Measurements from ENCODE around the gene ATP11B.
"Not testable (repeated sequence)": the region's sequence is repeated elsewhere in the genome, so short reads cannot be mapped to it uniquely, and the experiment has no call there.

Gene ATP11B

DNA sequence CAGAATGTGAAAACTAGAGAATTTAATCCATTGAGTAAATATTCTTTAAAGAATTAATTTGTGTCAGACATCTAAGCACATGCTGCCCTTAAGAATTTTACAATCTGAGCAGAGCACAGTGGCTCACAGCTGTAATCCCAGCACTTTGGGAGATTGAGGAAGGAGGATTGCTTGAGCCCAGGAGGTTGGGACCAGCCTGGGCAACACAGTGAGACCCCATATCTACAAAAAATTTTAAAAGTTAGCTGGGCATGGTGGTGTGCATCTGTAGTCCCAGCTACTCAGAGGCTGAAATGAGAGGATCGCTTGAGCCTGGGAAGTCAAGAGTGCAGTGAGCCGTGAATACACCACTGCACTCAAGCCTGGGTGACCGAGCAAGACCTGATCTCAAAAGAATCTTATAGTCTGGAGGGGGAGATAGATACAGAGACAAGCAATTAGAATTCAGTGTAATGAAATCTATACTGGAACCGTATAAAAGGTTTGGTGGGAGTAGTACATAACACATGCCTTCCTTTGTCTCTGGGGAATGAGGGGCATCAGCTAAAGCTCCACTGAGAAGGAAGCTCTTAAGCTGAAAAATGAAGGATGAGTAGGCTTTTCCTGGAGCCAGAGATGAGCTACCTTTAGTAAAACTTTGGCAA is 21.2 kb downstream of the ATP11B start:
- TF ChIP-seq, protein P1, sequence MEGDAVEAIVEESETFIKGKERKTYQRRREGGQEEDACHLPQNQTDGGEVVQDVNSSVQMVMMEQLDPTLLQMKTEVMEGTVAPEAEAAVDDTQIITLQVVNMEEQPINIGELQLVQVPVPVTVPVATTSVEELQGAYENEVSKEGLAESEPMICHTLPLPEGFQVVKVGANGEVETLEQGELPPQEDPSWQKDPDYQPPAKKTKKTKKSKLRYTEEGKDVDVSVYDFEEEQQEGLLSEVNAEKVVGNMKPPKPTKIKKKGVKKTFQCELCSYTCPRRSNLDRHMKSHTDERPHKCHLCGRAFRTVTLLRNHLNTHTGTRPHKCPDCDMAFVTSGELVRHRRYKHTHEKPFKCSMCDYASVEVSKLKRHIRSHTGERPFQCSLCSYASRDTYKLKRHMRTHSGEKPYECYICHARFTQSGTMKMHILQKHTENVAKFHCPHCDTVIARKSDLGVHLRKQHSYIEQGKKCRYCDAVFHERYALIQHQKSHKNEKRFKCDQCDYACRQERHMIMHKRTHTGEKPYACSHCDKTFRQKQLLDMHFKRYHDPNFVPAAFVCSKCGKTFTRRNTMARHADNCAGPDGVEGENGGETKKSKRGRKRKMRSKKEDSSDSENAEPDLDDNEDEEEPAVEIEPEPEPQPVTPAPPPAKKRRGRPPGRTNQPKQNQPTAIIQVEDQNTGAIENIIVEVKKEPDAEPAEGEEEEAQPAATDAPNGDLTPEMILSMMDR (IDR thresholded peaks at IDR 0.05; ENCODE audit: extremely low read depth, missing control alignments), result no peak
- DNase-seq (ENCODE audit: low spot score), result no peak

DNA sequence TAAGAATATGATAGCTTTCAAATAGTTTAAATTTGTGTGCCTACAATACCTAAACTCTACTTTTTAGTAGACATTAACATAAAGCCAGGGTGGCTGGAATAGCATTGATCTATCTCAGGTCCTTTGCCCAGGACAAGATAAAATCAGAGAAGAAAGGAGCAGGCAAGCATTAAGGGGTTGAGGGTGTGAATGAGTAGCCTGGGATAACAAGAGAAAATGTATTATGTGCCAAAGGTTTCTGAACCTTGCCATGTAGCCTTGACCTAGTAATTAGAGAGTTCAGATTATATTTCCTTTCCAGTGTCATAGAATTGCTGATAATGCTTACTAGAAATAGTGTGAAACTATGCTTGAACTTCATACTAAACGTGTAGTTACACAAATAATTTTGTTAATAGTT is 22.9 kb downstream of the ATP11B start:
- no peak for DNase-seq (ENCODE audit: low spot score)
- TF ChIP-seq, protein P1 (IDR thresholded peaks at IDR 0.05; ENCODE audit: extremely low read depth, missing control alignments), result no peak

GRCh38 chr3:182818296-182818978 is 25.1 kb downstream of the ATP11B start:
- TF ChIP-seq, protein P1 (IDR thresholded peaks at IDR 0.05; ENCODE audit: extremely low read depth, missing control alignments), result no peak
- DNase-seq (ENCODE audit: low spot score), result no peak

DNA sequence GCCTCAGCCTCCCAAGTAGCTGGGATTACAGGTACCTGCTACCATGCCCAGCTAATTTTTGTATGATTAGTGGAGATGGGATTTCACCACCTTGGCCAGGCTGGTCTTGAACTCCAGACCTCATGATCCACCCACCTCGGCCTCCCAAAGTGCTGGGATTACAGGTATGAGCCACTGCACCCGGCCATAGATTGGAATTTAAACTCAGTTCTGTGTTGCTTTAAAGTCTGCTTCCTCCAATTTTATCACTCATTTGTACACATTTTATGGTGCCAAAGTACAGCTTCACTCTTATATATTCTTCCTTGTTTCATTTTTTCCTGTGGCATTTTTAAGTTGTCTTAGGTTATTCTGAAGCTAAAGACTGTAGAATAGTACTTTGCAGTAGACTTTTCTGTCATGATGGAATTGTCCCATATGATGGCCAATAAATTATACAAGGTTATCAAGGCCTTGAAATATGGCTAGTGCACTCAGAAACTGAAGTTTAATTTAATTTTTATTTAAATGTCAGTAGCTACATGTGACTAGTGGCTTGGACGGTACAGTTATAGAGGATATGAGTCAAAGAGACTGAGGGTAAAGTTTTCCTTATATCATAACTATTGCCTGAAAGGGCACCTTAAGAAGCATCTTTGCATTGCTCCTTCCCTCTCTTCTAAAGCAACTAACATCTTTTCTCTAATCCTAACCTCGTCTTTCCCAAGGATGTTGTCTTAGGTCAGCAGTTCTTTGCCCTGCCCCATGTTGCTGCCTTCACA is 28.1 kb downstream of the ATP11B start:
- no peak for DNase-seq (ENCODE audit: low spot score)
- TF ChIP-seq, protein P1 (IDR thresholded peaks at IDR 0.05; ENCODE audit: extremely low read depth, missing control alignments), result no peak

DNA sequence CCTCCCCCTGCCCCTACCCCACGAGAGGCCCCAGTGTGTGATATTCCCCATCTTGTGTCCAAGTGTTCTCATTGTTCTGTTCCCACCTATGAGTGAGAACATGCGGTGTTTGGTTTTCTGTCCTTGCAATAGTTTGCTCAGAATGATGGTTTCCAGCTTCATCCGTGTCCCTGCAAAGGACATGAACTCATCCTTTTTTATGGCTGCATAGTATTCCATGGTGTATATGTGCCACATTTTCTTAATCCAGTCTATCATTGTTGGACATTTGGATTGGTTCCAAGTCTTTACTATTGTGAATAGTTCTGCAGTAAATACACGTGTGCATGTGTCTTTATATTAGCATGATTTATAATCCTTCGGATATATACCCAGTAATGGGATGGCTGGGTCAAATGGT is 29.0 kb downstream of the ATP11B start:
- not testable (repeated sequence) for DNase-seq (ENCODE audit: low spot score)

- TF ChIP-seq, protein P1 (IDR thresholded peaks at IDR 0.05; ENCODE audit: extremely low read depth, missing control alignments), result no peak
- no peak for DNase-seq (ENCODE audit: low spot score)
Observed at GRCh38 chr3:182824957-182825356, 31.7 kb downstream of the ATP11B start.

GRCh38 chr3:182829761-182830405 is 36.6 kb downstream of the ATP11B start:
- TF ChIP-seq, protein P1 (IDR thresholded peaks at IDR 0.05; ENCODE audit: extremely low read depth, missing control alignments), result no peak
- DNase-seq (ENCODE audit: low spot score), result no peak
